Measurements from ENCODE around the gene USP28. TPM values are rescaled to one million over a fixed set of nuclear protein-coding genes. Genes with fewer than 3 reads are reported as not detected.

USP28 gene
- total RNA-seq, 2 experiments from 2014 or later = 7.9 to 9.4 TPM

DNA sequence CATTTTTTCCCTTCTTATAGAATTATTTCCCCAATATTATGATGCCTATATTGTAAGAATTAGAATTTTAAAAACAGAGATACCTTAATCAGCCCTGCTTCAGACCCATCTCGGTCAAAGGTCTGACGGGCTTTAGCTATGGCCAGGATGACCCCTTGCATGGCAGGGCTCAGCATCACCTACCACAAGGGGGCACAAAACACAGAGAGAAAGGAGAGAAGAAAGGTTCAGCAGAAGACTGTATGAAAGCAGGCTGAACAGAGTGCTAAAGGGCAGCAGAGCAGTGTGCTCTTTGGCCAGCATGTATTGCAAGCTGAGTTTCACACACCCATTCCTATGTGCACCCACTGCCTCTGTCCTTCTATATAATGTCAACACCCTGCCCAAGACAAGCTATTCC, 69.0 kb downstream of the USP28 start:
- H3K27me3 ChIP-seq (ENCODE audit: control insufficient read depth in 1 of 2, insufficient read depth in 2 of 2, low read length in 2 of 2) = no peaks in the 10 kb centered on the region
- no peak overlapping the region for H3K27ac ChIP-seq (ENCODE audit: low read depth in 1 of 2, low read length in 2 of 2)
- ChIA-PET CTCF (interaction anchor here (0.9 kb wide), 1 partner anchor 10 kb away, joined by 5 read pairs; no protein-coding TSS in a partner anchor), POLR2A (no interaction called here)
- H3K36me3 Mint-ChIP-seq (ENCODE audit: low read depth) = peaks cover 90% of the 10 kb centered on the region
- H3K9me3 Mint-ChIP-seq = no peaks in the 10 kb centered on the region
- intact Hi-C loops (cut with DNase I, micrococcal nuclease) = loop anchor here in 1 of 2 experiments (5.0 kb wide), 1 partner anchor 456 kb away; no protein-coding TSS in a partner anchor
- no peak overlapping the region for H3K27ac Mint-ChIP-seq
- no peaks in the 10 kb centered on the region for H3K4me1 Mint-ChIP-seq (ENCODE audit: low read depth)
- H3K4me3 Mint-ChIP-seq = no peak overlapping the region
- H3K36me3 ChIP-seq (ENCODE audit: insufficient read depth, low read length) = peaks cover 29% of the 10 kb centered on the region
- DNase-seq (peak in 1 of 14 experiments; percentile 4), ATAC-seq (ENCODE audit: poor library complexity) (no peak)
- no peak overlapping the region for H3K4me3 ChIP-seq (ENCODE audit: low read length)
- no peaks in the 10 kb centered on the region for H3K27me3 Mint-ChIP-seq
- peak; percentile 22 for TF ChIP-seq CTCF (IDR thresholded peaks at IDR 0.05)
- H3K4me1 ChIP-seq (ENCODE audit: insufficient read depth, low read length) = no peaks in the 10 kb centered on the region
- H3K9me3 ChIP-seq (ENCODE audit: control insufficient read depth in 1 of 2, insufficient read depth in 1 of 2, low read length in 2 of 2) = no peaks in the 10 kb centered on the region

- ATAC-seq (ENCODE audit: poor library complexity) (no peak), DNase-seq (no peak)
- H3K4me1 ChIP-seq (ENCODE audit: insufficient read depth, low read length) = no peaks in the 10 kb centered on the region
- H3K36me3 ChIP-seq (ENCODE audit: insufficient read depth, low read length) = peaks cover 34% of the 10 kb centered on the region
- no peak for TF ChIP-seq CTCF (IDR thresholded peaks at IDR 0.05)
- no peaks in the 10 kb centered on the region for H3K27me3 ChIP-seq (ENCODE audit: control insufficient read depth in 1 of 2, insufficient read depth in 2 of 2, low read length in 2 of 2)
- ChIA-PET CTCF (interaction anchor here (0.9 kb wide), 1 partner anchor 9 kb away, joined by 5 read pairs; no protein-coding TSS in a partner anchor), POLR2A (no interaction called here)
- Mint-ChIP-seq H3K9me3 (no peaks in the 10 kb centered on the region), H3K36me3 (ENCODE audit: low read depth) (peaks cover 90% of the 10 kb centered on the region), H3K4me1 (ENCODE audit: low read depth) (no peaks in the 10 kb centered on the region), H3K27me3 (no peaks in the 10 kb centered on the region), H3K4me3 (no peak overlapping the region), H3K27ac (no peak overlapping the region)
- no peaks in the 10 kb centered on the region for H3K9me3 ChIP-seq (ENCODE audit: control insufficient read depth in 1 of 2, insufficient read depth in 1 of 2, low read length in 2 of 2)
- intact Hi-C loops (cut with DNase I, micrococcal nuclease) = loop anchor here in 1 of 2 experiments (5.0 kb wide), 1 partner anchor 457 kb away; no protein-coding TSS in a partner anchor
- H3K4me3 ChIP-seq (ENCODE audit: low read length) = no peak overlapping the region
- no peak overlapping the region for H3K27ac ChIP-seq (ENCODE audit: low read depth in 1 of 2, low read length in 2 of 2)
Measured at GRCh38 chr11:113805640-113806039, 69.7 kb downstream of the USP28 start.

- H3K9me3 ChIP-seq (ENCODE audit: control insufficient read depth in 1 of 2, insufficient read depth in 1 of 2, low read length in 2 of 2) = no peaks in the 10 kb centered on the region
- POLR2A ChIA-PET = no interaction called here
- H3K4me3 Mint-ChIP-seq = no peak overlapping the region
- no peak overlapping the region for H3K27ac ChIP-seq (ENCODE audit: low read depth in 1 of 2, low read length in 2 of 2)
- CTCF ChIA-PET = no interaction called here
- H3K27ac Mint-ChIP-seq = no peak overlapping the region
- ATAC-seq (ENCODE audit: poor library complexity) = no peak
- DNase-seq = no peak
- no peaks in the 10 kb centered on the region for H3K4me1 Mint-ChIP-seq (ENCODE audit: low read depth)
- intact Hi-C loops (cut with DNase I, micrococcal nuclease) = no loop called here
- no peaks in the 10 kb centered on the region for H3K27me3 ChIP-seq (ENCODE audit: control insufficient read depth in 1 of 2, insufficient read depth in 2 of 2, low read length in 2 of 2)
- no peaks in the 10 kb centered on the region for H3K9me3 Mint-ChIP-seq
- H3K27me3 Mint-ChIP-seq = no peaks in the 10 kb centered on the region
- H3K36me3 Mint-ChIP-seq (ENCODE audit: low read depth) = peaks cover 84% of the 10 kb centered on the region
- H3K36me3 ChIP-seq (ENCODE audit: insufficient read depth, low read length) = peaks cover 23% of the 10 kb centered on the region
- H3K4me1 ChIP-seq (ENCODE audit: insufficient read depth, low read length) = no peaks in the 10 kb centered on the region
- no peak for TF ChIP-seq CTCF (IDR thresholded peaks at IDR 0.05)
- H3K4me3 ChIP-seq (ENCODE audit: low read length) = no peak overlapping the region
Measured at GRCh38 chr11:113802621-113803020, 72.8 kb downstream of the USP28 start.

Measured in CD4-positive, alpha-beta T cell (primary cell).